ENCODE results near the gene PLPP6. TPM values are rescaled to one million over a fixed set of nuclear protein-coding genes. Genes with fewer than 3 reads are reported as not detected.
A peak's percentile ranks its signal among the peaks of the same experiment; 100 is the strongest.

Gene PLPP6
- total and polyA plus RNA-seq, 3 experiments from 2014 or later: 3.7 to 6.3 (median 5.5) TPM

- H3K9me3 Mint-ChIP-seq: no peaks in the 10 kb centered on the region
- peaks cover 0 to 4% (median under 1%) of the 10 kb centered on the region in 3 donors for H3K36me3 Mint-ChIP-seq
- H3K4me1 Mint-ChIP-seq: peaks cover 58 to 69% (median 66%) of the 10 kb centered on the region in 3 donors
- peaks cover 52% of the 10 kb centered on the region for H3K4me1 ChIP-seq (ENCODE audit: insufficient read depth, low read length)
- H3K4me3 ChIP-seq (ENCODE audit: low read length): peak overlapping the region; percentile 37
- ChIA-PET CTCF (interaction anchor here (0.9 to 1.8 kb wide), 6 partner anchors 10 to 285 kb away, joined by 3 to 5 read pairs (median 4); partner anchors contain the start of gene CDC37L1), POLR2A (interaction anchor here (1.1 to 1.2 kb wide), 2 partner anchors 16 to 78 kb away, joined by 6 to 7 read pairs; partner anchors contain the start of genes AK3 and CDC37L1)
- peak in 2 of 5 donors; percentile 31 to 43 for DNase-seq
- H3K36me3 ChIP-seq (ENCODE audit: insufficient read depth, low read length): no peaks in the 10 kb centered on the region
- peak overlapping the region; percentile 89 to 99 (median 95) for H3K4me3 Mint-ChIP-seq
- H3K9me3 ChIP-seq (ENCODE audit: low read length): no peaks in the 10 kb centered on the region
- peak overlapping the region; percentile 91 to 97 (median 93) for H3K27ac Mint-ChIP-seq
- peak overlapping the region; percentile 55 for H3K27ac ChIP-seq (ENCODE audit: low read depth, low read length)
- H3K27me3 Mint-ChIP-seq: peaks cover 0 to 3% of the 10 kb centered on the region in 2 donors
- no peaks in the 10 kb centered on the region for H3K27me3 ChIP-seq (ENCODE audit: insufficient read depth, low read length, poor library complexity, severe bottlenecking)
These were observed 1.1 kb downstream of the PLPP6 start for GRCh38 chr9:4662989-4663792.

- ChIA-PET CTCF (interaction anchor here (1.7 kb wide), 1 partner anchor 15 kb away, joined by 5 read pairs; the partner anchor contains the start of gene CDC37L1), POLR2A (interaction anchor here (0.7 to 3.0 kb wide), 2 partner anchors 15 to 77 kb away, joined by 5 to 14 read pairs; partner anchors contain the start of genes AK3 and CDC37L1)
- no peak for DNase-seq
- Mint-ChIP-seq H3K4me3 (peak overlapping the region; percentile 89 to 99 (median 95)), H3K36me3 (peaks cover 0 to 4% (median 0%) of the 10 kb centered on the region in 3 donors), H3K4me1 (peaks cover 58 to 74% (median 70%) of the 10 kb centered on the region in 3 donors), H3K27ac (peak overlapping the region; percentile 10 to 95 (median 78)), H3K9me3 (no peaks in the 10 kb centered on the region), H3K27me3 (peaks cover 0 to 3% of the 10 kb centered on the region in 2 donors)
- H3K9me3 ChIP-seq (ENCODE audit: low read length): no peaks in the 10 kb centered on the region
- peaks cover 57% of the 10 kb centered on the region for H3K4me1 ChIP-seq (ENCODE audit: insufficient read depth, low read length)
- H3K4me3 ChIP-seq (ENCODE audit: low read length): no peak overlapping the region
- H3K36me3 ChIP-seq (ENCODE audit: insufficient read depth, low read length): no peaks in the 10 kb centered on the region
- H3K27ac ChIP-seq (ENCODE audit: low read depth, low read length): no peak overlapping the region
- H3K27me3 ChIP-seq (ENCODE audit: insufficient read depth, low read length, poor library complexity, severe bottlenecking): no peaks in the 10 kb centered on the region
These were observed 1.9 kb downstream of the PLPP6 start for GRCh38 chr9:4663956-4664355.

- Histone ChIP-seq H3K4me3 (ENCODE audit: low read length) (no peak overlapping the region), H3K4me1 (ENCODE audit: insufficient read depth, low read length) (peaks cover 57% of the 10 kb centered on the region)
These were observed 3.3 kb downstream of the PLPP6 start for GRCh38 chr9:4665357-4665756.

GRCh38 chr9:4666042-4666699 is 4.1 kb downstream of the PLPP6 start, which contains the start of gene SPATA6L:
Gene SPATA6L, minus strand, starts transcription at chr9:4666480. Its CDS starts 230 bp downstream, at chr9:4666250.
- Mint-ChIP-seq H3K27me3 (peaks cover 0 to 9% of the 10 kb centered on the region in 2 donors), H3K4me1 (peaks cover 58 to 72% (median 70%) of the 10 kb centered on the region in 3 donors), H3K4me3 (peak within 1 kb of the TSS; percentile 81 to 91 (median 88)), H3K36me3 (peaks cover 0 to 5% (median 4%) of the 10 kb centered on the region in 3 donors), H3K9me3 (no peaks in the 10 kb centered on the region), H3K27ac (peak within 1 kb of the TSS; percentile 60 to 93 (median 80))
- H3K27ac ChIP-seq (ENCODE audit: low read depth, low read length): no peak within 1 kb of the TSS
- H3K4me1 ChIP-seq (ENCODE audit: insufficient read depth, low read length): peaks cover 57% of the 10 kb centered on the region
- H3K4me3 ChIP-seq (ENCODE audit: low read length): peak within 1 kb of the TSS; percentile 58
- H3K36me3 ChIP-seq (ENCODE audit: insufficient read depth, low read length): no peaks in the 10 kb centered on the region
- POLR2A ChIA-PET: interaction anchor here (0.6 to 3.0 kb wide), 3 partner anchors 13 to 74 kb away, joined by 3 to 15 read pairs (median 14); partner anchors contain the start of genes AK3 and CDC37L1
- CTCF ChIA-PET: interaction anchor here (1.0 to 2.0 kb wide), 5 partner anchors 10 to 112 kb away, joined by 3 to 8 read pairs (median 3); partner anchors contain the start of gene CDC37L1
- DNase-seq: peak; percentile 20 to 67 (median 33)
- no peaks in the 10 kb centered on the region for H3K9me3 ChIP-seq (ENCODE audit: low read length)
- no peaks in the 10 kb centered on the region for H3K27me3 ChIP-seq (ENCODE audit: insufficient read depth, low read length, poor library complexity, severe bottlenecking)

More at GRCh38 chr9:4665357-4665756, 3.3 kb downstream of the PLPP6 start:
- no peak for DNase-seq
- peak overlapping the region; percentile 11 to 93 (median 60) for H3K27ac Mint-ChIP-seq
- Histone ChIP-seq H3K9me3 (ENCODE audit: low read length) (no peaks in the 10 kb centered on the region), H3K27ac (ENCODE audit: low read depth, low read length) (no peak overlapping the region), H3K36me3 (ENCODE audit: insufficient read depth, low read length) (no peaks in the 10 kb centered on the region), H3K27me3 (ENCODE audit: insufficient read depth, low read length, poor library complexity, severe bottlenecking) (no peaks in the 10 kb centered on the region)
- H3K4me1 Mint-ChIP-seq: peaks cover 58 to 74% (median 70%) of the 10 kb centered on the region in 3 donors
- ChIA-PET CTCF (interaction anchor here (1.0 to 2.0 kb wide), 5 partner anchors 9 to 111 kb away, joined by 3 to 8 read pairs (median 4); partner anchors contain the start of gene CDC37L1), POLR2A (interaction anchor here (2.1 to 3.0 kb wide), 2 partner anchors 14 to 75 kb away, joined by 14 to 15 read pairs; partner anchors contain the start of genes AK3 and CDC37L1)
- peaks cover 0 to 4% of the 10 kb centered on the region in 2 donors for H3K27me3 Mint-ChIP-seq
- H3K9me3 Mint-ChIP-seq: no peaks in the 10 kb centered on the region
- H3K36me3 Mint-ChIP-seq: peaks cover 0 to 5% (median 4%) of the 10 kb centered on the region in 3 donors
- H3K4me3 Mint-ChIP-seq: peak overlapping the region; percentile 11 to 91 (median 85)

GRCh38 chr9:4667681-4668080 is 5.6 kb downstream of the PLPP6 start:
- peak in 2 of 5 donors; percentile 11 to 67 for DNase-seq
- Mint-ChIP-seq H3K9me3 (no peaks in the 10 kb centered on the region), H3K27me3 (peaks cover 3 to 9% of the 10 kb centered on the region in 2 donors), H3K4me3 (peak overlapping the region in 2 of 7 donors; percentile 2 to 12), H3K4me1 (peaks cover 49 to 59% (median 58%) of the 10 kb centered on the region in 3 donors), H3K27ac (peak overlapping the region in 3 of 8 donors; percentile 1 to 27 (median 7)), H3K36me3 (peaks cover 0 to 5% (median 0%) of the 10 kb centered on the region in 3 donors)
- Histone ChIP-seq H3K27ac (ENCODE audit: low read depth, low read length) (no peak overlapping the region), H3K36me3 (ENCODE audit: insufficient read depth, low read length) (no peaks in the 10 kb centered on the region), H3K9me3 (ENCODE audit: low read length) (no peaks in the 10 kb centered on the region), H3K4me1 (ENCODE audit: insufficient read depth, low read length) (peaks cover 57% of the 10 kb centered on the region), H3K27me3 (ENCODE audit: insufficient read depth, low read length, poor library complexity, severe bottlenecking) (no peaks in the 10 kb centered on the region), H3K4me3 (ENCODE audit: low read length) (no peak overlapping the region)
- CTCF ChIA-PET: no interaction called here
- POLR2A ChIA-PET: interaction anchor here (1.1 to 1.2 kb wide), 2 partner anchors 12 to 73 kb away, joined by 5 to 10 read pairs; partner anchors contain the start of gene CDC37L1

GRCh38 chr9:4668604-4669003 is 6.5 kb downstream of the PLPP6 start:
- H3K27ac ChIP-seq (ENCODE audit: low read depth, low read length): no peak overlapping the region
- Mint-ChIP-seq H3K27me3 (peaks cover 3 to 9% of the 10 kb centered on the region in 2 donors), H3K9me3 (no peaks in the 10 kb centered on the region), H3K4me1 (peaks cover 40 to 50% (median 49%) of the 10 kb centered on the region in 3 donors), H3K4me3 (peak overlapping the region in 1 of 7 donors; percentile 1), H3K36me3 (peaks cover 0 to 5% (median 0%) of the 10 kb centered on the region in 3 donors), H3K27ac (no peak overlapping the region)
- ChIA-PET CTCF (no interaction called here), POLR2A (interaction anchor here (1.1 kb wide), 1 partner anchor 11 kb away, joined by 5 read pairs; the partner anchor contains the start of gene CDC37L1)
- no peaks in the 10 kb centered on the region for H3K36me3 ChIP-seq (ENCODE audit: insufficient read depth, low read length)
- H3K27me3 ChIP-seq (ENCODE audit: insufficient read depth, low read length, poor library complexity, severe bottlenecking): no peaks in the 10 kb centered on the region
- DNase-seq: no peak
- peaks cover 49% of the 10 kb centered on the region for H3K4me1 ChIP-seq (ENCODE audit: insufficient read depth, low read length)
- H3K9me3 ChIP-seq (ENCODE audit: low read length): no peaks in the 10 kb centered on the region
- H3K4me3 ChIP-seq (ENCODE audit: low read length): no peak overlapping the region

- H3K4me1 Mint-ChIP-seq: peaks cover 27 to 37% (median 36%) of the 10 kb centered on the region in 3 donors
- no peak overlapping the region for H3K27ac Mint-ChIP-seq
- H3K9me3 ChIP-seq (ENCODE audit: low read length): no peaks in the 10 kb centered on the region
- POLR2A ChIA-PET: interaction anchor here (0.7 kb wide), 1 partner anchor 282 kb away, joined by 3 read pairs; no protein-coding TSS in a partner anchor
- H3K9me3 Mint-ChIP-seq: no peaks in the 10 kb centered on the region
- CTCF ChIA-PET: no interaction called here
- H3K4me1 ChIP-seq (ENCODE audit: insufficient read depth, low read length): peaks cover 37% of the 10 kb centered on the region
- DNase-seq: no peak
- peaks cover 0 to 5% (median 0%) of the 10 kb centered on the region in 3 donors for H3K36me3 Mint-ChIP-seq
- no peaks in the 10 kb centered on the region for H3K36me3 ChIP-seq (ENCODE audit: insufficient read depth, low read length)
- H3K4me3 Mint-ChIP-seq: no peak overlapping the region
- no peaks in the 10 kb centered on the region for H3K27me3 ChIP-seq (ENCODE audit: insufficient read depth, low read length, poor library complexity, severe bottlenecking)
- no peak overlapping the region for H3K27ac ChIP-seq (ENCODE audit: low read depth, low read length)
- H3K4me3 ChIP-seq (ENCODE audit: low read length): no peak overlapping the region
- peaks cover 6 to 11% of the 10 kb centered on the region in 2 donors for H3K27me3 Mint-ChIP-seq
These were observed 7.8 kb downstream of the PLPP6 start for GRCh38 chr9:4669890-4670289.
